ENCODE measurements around the gene STAU1.
A peak's percentile ranks its signal among the peaks of the same experiment; 100 is the strongest.

Gene STAU1

DNA sequence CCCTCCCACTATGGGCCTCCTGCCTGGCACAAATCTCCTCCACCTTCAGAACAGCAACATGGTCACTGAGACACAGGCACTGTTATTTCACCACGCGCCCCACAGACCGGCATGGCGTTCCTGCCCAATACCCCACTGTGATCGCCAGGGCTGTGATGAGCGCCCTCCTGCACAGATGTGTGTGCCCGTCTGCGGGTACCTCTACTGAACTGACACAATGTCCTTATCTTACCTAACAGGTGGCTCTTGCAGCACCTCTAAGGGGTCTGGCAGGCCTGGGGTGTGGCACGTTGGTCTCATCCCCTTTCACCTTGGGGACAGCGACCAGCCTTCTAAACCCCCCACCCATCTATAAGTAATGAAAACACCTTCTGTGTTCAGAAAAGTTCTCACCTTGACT is 64.2 kb downstream of the STAU1 start:
- TF ChIP-seq, protein P1, sequence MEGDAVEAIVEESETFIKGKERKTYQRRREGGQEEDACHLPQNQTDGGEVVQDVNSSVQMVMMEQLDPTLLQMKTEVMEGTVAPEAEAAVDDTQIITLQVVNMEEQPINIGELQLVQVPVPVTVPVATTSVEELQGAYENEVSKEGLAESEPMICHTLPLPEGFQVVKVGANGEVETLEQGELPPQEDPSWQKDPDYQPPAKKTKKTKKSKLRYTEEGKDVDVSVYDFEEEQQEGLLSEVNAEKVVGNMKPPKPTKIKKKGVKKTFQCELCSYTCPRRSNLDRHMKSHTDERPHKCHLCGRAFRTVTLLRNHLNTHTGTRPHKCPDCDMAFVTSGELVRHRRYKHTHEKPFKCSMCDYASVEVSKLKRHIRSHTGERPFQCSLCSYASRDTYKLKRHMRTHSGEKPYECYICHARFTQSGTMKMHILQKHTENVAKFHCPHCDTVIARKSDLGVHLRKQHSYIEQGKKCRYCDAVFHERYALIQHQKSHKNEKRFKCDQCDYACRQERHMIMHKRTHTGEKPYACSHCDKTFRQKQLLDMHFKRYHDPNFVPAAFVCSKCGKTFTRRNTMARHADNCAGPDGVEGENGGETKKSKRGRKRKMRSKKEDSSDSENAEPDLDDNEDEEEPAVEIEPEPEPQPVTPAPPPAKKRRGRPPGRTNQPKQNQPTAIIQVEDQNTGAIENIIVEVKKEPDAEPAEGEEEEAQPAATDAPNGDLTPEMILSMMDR (conservative IDR thresholded peaks at IDR 0.05): no peak
- H3K27ac ChIP-seq: no peak overlapping the region

DNA sequence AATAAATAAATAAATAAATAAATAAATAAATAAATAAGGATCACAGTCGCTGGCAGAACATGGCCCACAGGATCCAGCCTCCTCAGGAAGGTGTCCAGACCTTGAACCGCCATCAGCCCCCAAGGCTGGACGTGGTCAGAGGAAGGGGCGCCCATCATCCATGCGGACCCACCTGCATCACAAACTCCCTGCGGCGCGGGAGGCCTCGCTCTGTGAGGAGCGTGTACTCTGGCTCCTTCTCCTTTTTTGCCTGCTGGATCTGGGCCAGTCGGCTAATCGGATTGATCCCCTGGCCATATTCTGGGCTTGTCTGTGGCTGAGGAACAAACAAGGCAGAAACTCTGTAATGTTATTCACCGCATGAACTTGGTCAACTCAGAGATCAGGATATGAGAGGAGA is 65.2 kb downstream of the STAU1 start:
- TF ChIP-seq, protein P1 (conservative IDR thresholded peaks at IDR 0.05): no peak
- H3K27ac ChIP-seq: no peak overlapping the region

DNA sequence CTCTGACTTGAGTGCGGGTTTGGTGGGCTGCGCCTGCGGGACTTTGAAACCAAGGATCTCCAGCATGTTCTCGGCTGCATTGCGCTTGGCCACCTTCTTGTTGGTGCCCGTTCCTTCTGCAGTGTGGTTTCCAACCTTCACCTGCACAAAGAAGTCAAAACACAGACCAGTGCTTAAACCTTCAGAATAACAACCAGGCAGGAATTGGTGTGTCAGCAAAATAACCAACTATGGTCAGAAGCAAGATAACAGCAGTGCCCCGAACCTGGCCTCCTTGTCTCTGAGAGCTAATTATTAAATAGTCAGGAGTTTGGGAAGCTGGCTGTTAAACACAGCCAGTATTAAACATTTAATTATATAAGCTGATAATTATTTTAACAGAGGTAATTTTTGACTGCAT is 68.1 kb downstream of the STAU1 start:
- H3K27ac ChIP-seq: peak overlapping the region; percentile 59; the same call in 1 of the 2 replicates
- TF ChIP-seq, protein P1 (conservative IDR thresholded peaks at IDR 0.05): no peak

DNA sequence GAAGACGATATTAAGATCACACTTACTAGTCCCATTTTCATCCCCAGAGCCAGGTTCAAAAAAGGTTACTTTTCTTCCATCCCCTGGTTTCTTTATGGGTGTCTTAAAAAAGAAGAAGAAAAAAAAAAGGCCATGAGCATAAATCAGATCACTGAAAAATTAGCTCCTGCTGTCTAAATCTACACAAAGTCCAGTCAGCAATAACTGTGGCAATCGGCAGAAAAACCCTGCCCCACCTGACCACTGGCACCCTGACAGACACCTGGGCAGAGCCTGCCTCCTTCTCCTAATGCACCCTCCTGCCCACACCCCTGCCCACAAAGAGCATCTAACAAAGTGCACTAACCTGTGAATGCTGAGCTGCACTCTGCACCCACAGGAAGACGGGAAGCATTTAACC is 69.8 kb downstream of the STAU1 start:
- peak overlapping the region; percentile 59 for H3K27ac ChIP-seq
- TF ChIP-seq, protein P1 (conservative IDR thresholded peaks at IDR 0.05): no peak

DNA sequence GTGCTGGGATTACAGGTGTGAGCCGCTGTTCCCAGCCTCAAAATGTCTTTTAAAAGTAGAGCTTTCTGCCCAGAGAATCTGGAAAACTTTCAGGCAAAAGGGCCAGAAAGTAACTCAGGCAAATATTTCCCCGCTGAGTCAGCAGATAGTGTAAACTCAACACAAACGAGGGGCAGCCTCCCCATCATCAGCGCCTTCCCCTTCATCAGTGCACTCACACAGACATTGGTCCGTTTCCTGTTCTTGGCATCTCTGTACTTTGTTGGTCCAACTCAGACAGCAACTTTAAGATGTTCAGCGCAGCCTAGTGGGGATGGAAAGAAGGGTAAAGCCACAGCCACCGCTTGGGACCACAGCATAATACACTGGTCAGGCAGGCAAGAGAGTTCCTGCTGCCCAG is 72.6 kb downstream of the STAU1 start:
- TF ChIP-seq, protein P1 (conservative IDR thresholded peaks at IDR 0.05): peak; percentile 19
- H3K27ac ChIP-seq: no peak overlapping the region

DNA sequence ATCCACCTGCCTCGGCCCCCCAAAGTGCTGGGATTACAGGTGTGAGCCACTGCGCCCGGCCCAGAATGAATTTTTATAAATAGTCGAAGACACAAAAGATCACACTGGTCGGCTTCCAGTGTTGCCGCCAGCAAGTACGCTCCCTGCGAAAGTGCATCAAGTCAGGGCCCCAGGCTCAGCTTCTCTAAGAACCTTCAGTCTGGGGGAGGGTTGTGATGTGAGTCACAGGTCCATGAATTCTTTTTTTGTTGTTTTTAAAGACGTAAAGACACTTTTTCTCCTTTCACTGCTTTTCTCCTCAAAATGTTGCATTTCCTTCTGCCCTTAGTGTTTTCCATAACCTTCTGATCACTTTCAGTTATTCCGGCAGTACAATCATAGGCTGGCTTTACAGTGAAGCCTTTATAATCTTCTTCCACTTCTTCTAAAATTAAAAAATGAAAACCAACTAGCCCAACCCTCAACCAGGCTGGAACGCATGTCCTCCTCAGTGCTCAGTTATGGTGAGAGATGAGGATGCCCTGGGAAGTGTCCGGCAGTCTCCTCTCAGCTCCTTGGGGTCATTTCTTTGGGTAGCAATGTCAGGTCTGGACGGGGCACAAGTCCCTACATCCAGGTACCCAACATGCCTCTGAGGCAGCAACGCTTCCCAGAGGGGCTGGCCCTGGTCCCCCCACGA is 75.4 kb downstream of the STAU1 start:
- TF ChIP-seq, protein P1 (conservative IDR thresholded peaks at IDR 0.05): no peak
- H3K27ac ChIP-seq: no peak overlapping the region

DNA sequence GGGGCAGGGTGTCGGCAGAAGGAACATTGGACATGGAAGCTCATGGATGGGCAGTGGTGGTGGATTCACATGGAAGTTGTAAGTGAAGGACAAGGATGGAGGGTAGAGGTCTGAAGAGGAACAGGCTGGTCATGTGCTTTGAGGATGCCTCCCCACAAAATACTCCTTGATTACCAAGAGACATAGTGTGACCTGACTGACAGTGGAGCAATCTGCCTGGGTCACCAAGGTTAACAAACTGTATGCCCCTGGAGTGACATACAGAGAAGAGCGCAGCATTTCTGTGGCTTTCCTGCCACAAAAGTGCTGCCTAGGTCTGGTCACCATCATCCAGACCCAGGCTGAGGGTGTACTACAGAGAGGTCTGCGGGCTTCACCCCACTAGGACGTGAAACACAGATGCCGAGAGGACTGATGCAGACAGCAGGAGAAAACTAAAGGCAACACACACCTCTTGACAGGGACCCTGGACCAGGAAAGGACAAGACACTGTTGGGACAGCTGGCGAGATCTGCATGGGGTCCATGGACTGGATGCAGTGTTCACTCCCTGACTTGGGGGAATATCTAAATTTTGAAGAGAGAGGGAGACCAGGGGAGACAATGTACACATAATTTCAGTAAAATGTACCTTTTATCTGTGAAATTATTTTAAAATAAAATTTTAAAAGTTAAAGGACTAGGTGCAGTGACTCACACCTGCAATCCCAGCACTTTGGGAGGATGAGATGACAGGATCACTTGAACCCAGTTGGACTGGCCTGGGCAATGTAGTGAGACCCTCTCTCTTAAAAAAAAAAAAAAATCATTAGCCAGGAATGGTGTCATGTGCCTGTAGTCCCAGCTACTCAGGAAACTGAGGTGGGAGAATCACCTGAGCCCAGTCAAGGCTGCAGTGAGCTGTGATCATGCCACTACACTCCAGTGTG is 77.1 kb downstream of the STAU1 start:
- H3K27ac ChIP-seq: no peak overlapping the region
- TF ChIP-seq, protein P1 (conservative IDR thresholded peaks at IDR 0.05): no peak
